ENCODE results near the gene THEMIS. TPM values are rescaled to one million over a fixed set of nuclear protein-coding genes. Genes with fewer than 3 reads are reported as not detected.

Gene THEMIS
- total RNA-seq, 4 donors from 2014 or later = 0.10 to 0.15 TPM; not detected in 2

DNA sequence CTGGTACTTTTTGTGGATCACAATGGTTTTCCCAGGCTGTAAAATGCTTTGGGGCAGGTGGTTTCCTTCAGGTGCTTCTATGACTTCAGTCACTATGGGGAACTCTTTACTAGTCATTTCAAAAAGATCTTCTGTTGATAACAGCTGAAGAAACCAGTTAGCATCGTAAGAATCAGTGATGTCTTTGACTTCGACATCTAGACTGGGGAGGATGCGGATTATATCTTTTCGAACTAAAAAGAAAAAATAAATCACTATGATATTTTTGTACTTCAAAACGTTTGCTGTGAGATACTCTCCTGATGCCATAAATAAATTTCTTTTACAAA, 87.2 kb downstream of the THEMIS start:
- DNase-seq = no peak
- H3K27ac ChIP-seq = no peak overlapping the region
- no peaks in the 10 kb centered on the region for H3K36me3 ChIP-seq
- in situ Hi-C loops (cut with MboI; ENCODE audit: low sequenced_read_pairs in 4 of 4) (no loop called here), intact Hi-C loops (cut with DNase I; ENCODE audit: low total_unique reads) (no loop called here)
- H3K9me3 ChIP-seq = no peaks in the 10 kb centered on the region
- H3K4me3 ChIP-seq = no peak overlapping the region
- H3K4me1 ChIP-seq = no peaks in the 10 kb centered on the region
- H3K27me3 ChIP-seq = no peaks in the 10 kb centered on the region
- TF ChIP-seq, protein P1, sequence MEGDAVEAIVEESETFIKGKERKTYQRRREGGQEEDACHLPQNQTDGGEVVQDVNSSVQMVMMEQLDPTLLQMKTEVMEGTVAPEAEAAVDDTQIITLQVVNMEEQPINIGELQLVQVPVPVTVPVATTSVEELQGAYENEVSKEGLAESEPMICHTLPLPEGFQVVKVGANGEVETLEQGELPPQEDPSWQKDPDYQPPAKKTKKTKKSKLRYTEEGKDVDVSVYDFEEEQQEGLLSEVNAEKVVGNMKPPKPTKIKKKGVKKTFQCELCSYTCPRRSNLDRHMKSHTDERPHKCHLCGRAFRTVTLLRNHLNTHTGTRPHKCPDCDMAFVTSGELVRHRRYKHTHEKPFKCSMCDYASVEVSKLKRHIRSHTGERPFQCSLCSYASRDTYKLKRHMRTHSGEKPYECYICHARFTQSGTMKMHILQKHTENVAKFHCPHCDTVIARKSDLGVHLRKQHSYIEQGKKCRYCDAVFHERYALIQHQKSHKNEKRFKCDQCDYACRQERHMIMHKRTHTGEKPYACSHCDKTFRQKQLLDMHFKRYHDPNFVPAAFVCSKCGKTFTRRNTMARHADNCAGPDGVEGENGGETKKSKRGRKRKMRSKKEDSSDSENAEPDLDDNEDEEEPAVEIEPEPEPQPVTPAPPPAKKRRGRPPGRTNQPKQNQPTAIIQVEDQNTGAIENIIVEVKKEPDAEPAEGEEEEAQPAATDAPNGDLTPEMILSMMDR (IDR thresholded peaks at IDR 0.05 in 4 of 5, conservative IDR thresholded peaks at IDR 0.05 in 1 of 5) = no peak
- no peak for TF ChIP-seq POLR2A (IDR thresholded peaks at IDR 0.05)
- no peak for ATAC-seq

DNA sequence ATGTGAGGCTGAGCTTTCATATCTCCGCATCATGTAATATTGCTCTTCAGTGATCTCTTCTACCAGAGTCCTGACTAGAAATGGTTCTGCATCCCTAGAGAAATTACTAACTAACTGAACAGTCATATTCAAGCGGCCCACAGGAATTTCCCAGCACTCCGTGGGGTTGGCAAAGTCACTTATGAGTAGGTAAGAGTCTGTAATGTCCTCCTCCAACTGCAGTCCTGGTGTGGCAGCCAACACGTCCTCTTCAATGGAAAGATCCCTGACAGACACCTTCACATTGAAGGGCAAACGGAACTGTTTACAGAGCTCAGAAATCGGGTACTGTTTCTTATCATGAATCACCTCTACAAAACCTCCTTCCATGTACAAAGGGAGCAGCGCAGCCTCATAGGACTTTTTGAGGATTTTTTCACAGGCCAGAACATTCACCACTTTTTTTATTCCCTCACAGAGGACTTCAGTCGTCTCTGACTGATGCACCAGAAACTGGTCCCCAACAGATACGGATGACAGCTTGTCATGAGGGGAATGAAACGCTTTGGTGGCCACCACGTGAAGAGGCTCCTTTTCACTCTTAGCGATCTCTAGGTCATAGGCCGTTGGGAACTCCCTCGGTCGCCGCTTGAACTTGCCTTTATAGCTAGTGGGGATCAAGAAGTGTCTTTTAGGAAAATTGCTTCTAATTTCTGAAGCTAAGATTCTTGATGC, 87.7 kb downstream of the THEMIS start:
- Histone ChIP-seq H3K9me3 (no peaks in the 10 kb centered on the region), H3K4me1 (no peaks in the 10 kb centered on the region), H3K27me3 (no peaks in the 10 kb centered on the region), H3K4me3 (no peak overlapping the region), H3K36me3 (no peaks in the 10 kb centered on the region), H3K27ac (no peak overlapping the region)
- DNase-seq (no peak), ATAC-seq (no peak)
- TF ChIP-seq, protein P1 (IDR thresholded peaks at IDR 0.05 in 4 of 5, conservative IDR thresholded peaks at IDR 0.05 in 1 of 5) = no peak
- TF ChIP-seq POLR2A (IDR thresholded peaks at IDR 0.05) = no peak
- in situ Hi-C loops (cut with MboI; ENCODE audit: low sequenced_read_pairs in 4 of 4) = no loop called here
- intact Hi-C loops (cut with DNase I; ENCODE audit: low total_unique reads) = no loop called here

DNA sequence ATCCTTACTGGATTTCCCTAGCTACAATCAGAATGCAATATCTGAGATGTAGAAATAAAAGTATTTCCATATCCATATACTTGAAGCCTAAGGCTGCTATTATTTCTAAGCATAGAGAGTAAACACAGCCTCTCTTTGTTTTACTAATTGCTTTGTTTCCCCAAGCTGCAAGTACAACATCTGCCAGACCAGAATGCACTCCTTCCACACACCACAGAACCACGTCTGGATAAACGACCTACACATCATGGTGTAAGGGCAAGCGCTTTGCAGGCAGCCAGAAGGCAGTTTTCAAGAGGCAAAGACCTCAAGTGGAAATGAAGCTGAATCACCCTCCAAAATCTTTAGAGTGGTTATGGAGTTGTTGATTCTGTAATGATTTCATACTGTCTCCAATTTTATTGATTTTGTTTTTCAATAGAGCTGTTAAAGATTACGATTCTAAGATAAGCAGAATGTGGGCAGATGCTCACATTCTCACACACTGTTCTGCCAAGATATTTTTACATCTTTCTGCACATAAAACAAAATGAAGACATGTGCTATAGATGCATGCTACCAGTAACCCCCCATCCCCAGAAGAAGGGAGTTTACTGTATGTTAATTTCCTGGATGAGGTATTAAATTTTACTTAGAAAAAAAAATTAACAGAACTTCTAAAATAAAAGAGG, 88.8 kb downstream of the THEMIS start:
- intact Hi-C loops (cut with DNase I; ENCODE audit: low total_unique reads) = no loop called here

DNA sequence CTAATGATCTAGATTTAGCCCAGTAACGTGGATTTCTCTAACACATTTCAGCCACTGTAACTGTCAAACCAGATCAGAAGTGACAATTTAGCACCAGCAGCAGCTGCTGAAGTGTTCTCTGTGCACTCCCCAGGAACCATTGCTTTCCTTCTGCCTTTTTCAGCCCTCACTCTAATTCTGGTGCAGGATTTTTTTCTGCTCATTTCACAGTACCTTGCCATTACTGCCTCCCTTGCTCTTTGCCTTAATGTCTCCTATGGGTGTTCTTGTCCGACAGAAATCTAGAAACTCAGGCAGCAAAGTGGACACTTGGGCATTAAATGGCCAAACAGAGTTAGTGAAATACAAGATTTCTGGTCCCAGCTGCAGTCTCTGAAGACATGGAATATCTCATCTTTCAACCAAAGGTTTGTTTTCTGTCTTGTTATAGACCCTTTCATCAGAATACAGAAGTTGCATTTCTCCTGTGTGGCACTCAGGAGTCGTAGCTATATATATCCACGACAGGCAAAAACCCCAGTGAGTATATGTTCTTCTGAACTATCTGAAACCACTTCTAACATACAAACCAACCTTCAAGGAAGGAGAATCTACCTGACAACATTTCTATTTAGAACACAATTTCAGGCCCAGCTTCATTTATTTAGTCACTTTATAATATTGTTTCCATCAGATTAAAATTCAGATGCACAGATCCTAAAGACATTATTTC, 92.9 kb downstream of the THEMIS start:
- ATAC-seq (no peak), DNase-seq (no peak)
- no peaks in the 10 kb centered on the region for H3K27me3 ChIP-seq
- TF ChIP-seq, protein P1 (IDR thresholded peaks at IDR 0.05 in 4 of 5, conservative IDR thresholded peaks at IDR 0.05 in 1 of 5) = no peak
- no peak for TF ChIP-seq POLR2A (IDR thresholded peaks at IDR 0.05)
- H3K36me3 ChIP-seq = no peaks in the 10 kb centered on the region
- H3K27ac ChIP-seq = no peak overlapping the region
- H3K9me3 ChIP-seq = no peaks in the 10 kb centered on the region
- H3K4me1 ChIP-seq = no peaks in the 10 kb centered on the region
- H3K4me3 ChIP-seq = no peak overlapping the region
- in situ Hi-C loops (cut with MboI; ENCODE audit: low sequenced_read_pairs in 4 of 4) (no loop called here), intact Hi-C loops (cut with DNase I; ENCODE audit: low total_unique reads) (no loop called here)

More for the DNA sequence above, 88.8 kb downstream of the THEMIS start:
- Histone ChIP-seq H3K27ac (no peak overlapping the region), H3K27me3 (no peaks in the 10 kb centered on the region), H3K4me3 (no peak overlapping the region), H3K4me1 (no peaks in the 10 kb centered on the region), H3K36me3 (no peaks in the 10 kb centered on the region), H3K9me3 (no peaks in the 10 kb centered on the region)
- ATAC-seq (no peak), DNase-seq (no peak)
- no peak for TF ChIP-seq POLR2A (IDR thresholded peaks at IDR 0.05)
- TF ChIP-seq, protein P1 (IDR thresholded peaks at IDR 0.05 in 4 of 5, conservative IDR thresholded peaks at IDR 0.05 in 1 of 5) = no peak
- in situ Hi-C loops (cut with MboI; ENCODE audit: low sequenced_read_pairs in 4 of 4) = no loop called here
